Astrocyte (in vitro differentiated cells and primary cell): ENCODE results near the gene STX7.

Source experiments
- EZH2 ChIP-seq: IDR thresholded peaks from 2 replicates; pipeline ENCODE4 v1.6.1; 2012; ENCODE audit warnings: mild to moderate bottlenecking, low read length, inconsistent platforms; ENCODE audit not compliant: insufficient read depth
- TF ChIP-seq, protein P1 (sequence below): IDR thresholded peaks from 2 replicates; pipeline ENCODE4 v1.5.1; 2011; ENCODE audit warnings: low read depth, mild to moderate bottlenecking, inconsistent platforms, low read length, moderate library complexity; ENCODE audit not compliant: insufficient read depth

DNA sequence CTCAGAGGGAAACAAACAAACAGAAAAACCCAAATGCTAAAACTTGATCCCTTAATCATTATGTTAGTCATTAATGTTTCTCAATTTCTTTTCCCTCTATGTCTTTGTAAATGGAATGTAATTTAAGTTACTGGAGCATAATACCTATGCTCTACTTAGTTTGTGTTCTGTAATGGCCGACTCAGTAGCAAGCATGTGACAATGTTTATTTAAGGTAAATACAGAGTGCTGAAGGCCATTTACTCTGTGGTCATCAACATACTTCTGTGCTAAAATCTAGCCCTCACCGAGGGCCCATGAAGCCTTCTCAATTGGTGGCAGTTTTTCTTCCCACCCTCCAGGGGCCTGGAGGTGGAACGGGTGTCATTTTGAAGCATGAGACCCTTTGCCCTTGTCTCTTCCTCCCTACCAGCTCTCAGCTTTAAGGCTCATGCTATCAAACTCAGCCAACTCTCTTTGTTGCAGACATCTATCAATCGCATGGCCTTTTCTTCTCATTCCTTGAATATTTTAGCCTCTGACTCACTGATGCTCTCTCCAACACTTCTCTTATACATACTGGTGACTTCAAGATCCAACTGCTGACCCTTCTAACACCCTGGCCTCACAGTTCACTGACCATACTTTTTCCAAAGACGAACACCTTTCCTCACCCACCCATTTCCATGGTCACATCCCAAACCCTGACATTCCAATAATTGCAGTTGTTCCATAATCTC, 48.2 kb downstream of the STX7 start:
- TF ChIP-seq, protein P1, sequence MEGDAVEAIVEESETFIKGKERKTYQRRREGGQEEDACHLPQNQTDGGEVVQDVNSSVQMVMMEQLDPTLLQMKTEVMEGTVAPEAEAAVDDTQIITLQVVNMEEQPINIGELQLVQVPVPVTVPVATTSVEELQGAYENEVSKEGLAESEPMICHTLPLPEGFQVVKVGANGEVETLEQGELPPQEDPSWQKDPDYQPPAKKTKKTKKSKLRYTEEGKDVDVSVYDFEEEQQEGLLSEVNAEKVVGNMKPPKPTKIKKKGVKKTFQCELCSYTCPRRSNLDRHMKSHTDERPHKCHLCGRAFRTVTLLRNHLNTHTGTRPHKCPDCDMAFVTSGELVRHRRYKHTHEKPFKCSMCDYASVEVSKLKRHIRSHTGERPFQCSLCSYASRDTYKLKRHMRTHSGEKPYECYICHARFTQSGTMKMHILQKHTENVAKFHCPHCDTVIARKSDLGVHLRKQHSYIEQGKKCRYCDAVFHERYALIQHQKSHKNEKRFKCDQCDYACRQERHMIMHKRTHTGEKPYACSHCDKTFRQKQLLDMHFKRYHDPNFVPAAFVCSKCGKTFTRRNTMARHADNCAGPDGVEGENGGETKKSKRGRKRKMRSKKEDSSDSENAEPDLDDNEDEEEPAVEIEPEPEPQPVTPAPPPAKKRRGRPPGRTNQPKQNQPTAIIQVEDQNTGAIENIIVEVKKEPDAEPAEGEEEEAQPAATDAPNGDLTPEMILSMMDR: no peak
- no peak for TF ChIP-seq EZH2
